GM12878 (cell line): ENCODE data around the gene MXD4. TPM values are rescaled to one million over a fixed set of nuclear protein-coding genes. Genes with fewer than 3 reads are reported as not detected.
A peak's percentile ranks its signal among the peaks of the same experiment; 100 is the strongest.

ENCODE experiments used
- ATAC-seq: fragments of 200-7000 bp; cut with Tn5 transposase; 3 replicates; pipeline ENCODE4 v1.9.1; 2020; ENCODE audit warnings: mild to moderate bottlenecking, moderate library complexity
- BruUV-seq: library from RNA; stranded (reverse); fragments of 400-500 nt; replicated peaks from 2 replicates; lab custom pipeline; 2021; lab: Mats Ljungman, UMichigan
- CTCF ChIA-PET: fragments of 300-600 bp; sonication (Branson Sonifier 250); formaldehyde crosslinking; extraction: SDS; loops from one replicate; lab custom pipeline; 2021; ENCODE audit warnings: inconsistent platforms; lab: Yijun Ruan, JAX
- POLR2A ChIA-PET: fragments of 350-600 bp; formaldehyde crosslinking; extraction: SDS; loops from one replicate; lab custom pipeline; 2021; ENCODE audit warnings: inconsistent platforms; lab: Charles Lee
- RAD21 ChIA-PET: fragments of 300-600 bp; sonication (Branson Sonifier 250); formaldehyde crosslinking; loops from one replicate; lab custom pipeline; 2023; ENCODE audit warnings: antibody characterized with exemption; ENCODE audit not compliant: unreplicated experiment; lab: Charles Lee
- SMC1A ChIA-PET: fragments of 300-600 bp; sonication (Branson Sonifier 250); formaldehyde crosslinking; loops from one replicate; lab custom pipeline; 2023; ENCODE audit not compliant: unreplicated experiment, uncharacterized antibody; lab: Charles Lee
- DNase-seq: peaks from one replicate; pipeline ENCODE4 v3.0.0-alpha.2; 2011; ENCODE audit warnings: low read depth, low spot score
- FAIRE-seq: peaks from 3 replicates; lab custom pipeline; 2011; peaks lifted over from hg19 to GRCh38; lab: Jason Lieb, UNC
- H2AFZ ChIP-seq: 2 replicates; pipeline ENCODE4 v1.6.0; 2011; ENCODE audit warnings: low read depth, low read length, control low read depth; ENCODE audit not compliant: control insufficient read depth
- H3K27ac ChIP-seq: 2 replicates; pipeline ENCODE4 v1.5.1; 2011; ENCODE audit warnings: control low read depth; ENCODE audit not compliant: control insufficient read depth, insufficient read depth
- H3K27me3 ChIP-seq, 2 experiments: replicated peaks in 1 of 2; 2 replicates each; pipeline versions ENCODE4 v1.6.0 to v1.6.1; 2011; ENCODE audit warnings: low read length in 1 of 2; ENCODE audit not compliant: control insufficient read depth in 2 of 2, insufficient read depth in 2 of 2
- H3K36me3 ChIP-seq, 2 experiments: 2 replicates each; pipeline ENCODE4 v1.5.1; 2011; ENCODE audit warnings: low read length in 1 of 2; ENCODE audit not compliant: control insufficient read depth in 2 of 2, insufficient read depth in 2 of 2
- H3K4me1 ChIP-seq: 2 replicates; pipeline ENCODE4 v1.6.1; 2011; ENCODE audit warnings: mild to moderate bottlenecking, low read length, moderate library complexity, mixed read lengths; ENCODE audit not compliant: control insufficient read depth, insufficient read depth
- H3K4me2 ChIP-seq: 2 replicates; pipeline ENCODE4 v1.6.0; 2011; ENCODE audit warnings: control low read depth; ENCODE audit not compliant: control insufficient read depth, insufficient read depth
- H3K4me3 ChIP-seq: fragments of 200-600 bp; sonication (generic); 2 replicates; pipeline ENCODE4 v1.5.1; 2016
- H3K79me2 ChIP-seq: 2 replicates; pipeline ENCODE4 v1.6.0; 2011; ENCODE audit warnings: low read length; ENCODE audit not compliant: control insufficient read depth, insufficient read depth
- H3K9ac ChIP-seq: 2 replicates; pipeline ENCODE4 v1.8.0; 2011; ENCODE audit warnings: low read length, control low read depth, mixed read lengths; ENCODE audit not compliant: control insufficient read depth, insufficient read depth
- H3K9me3 ChIP-seq: replicated peaks from 3 replicates; pipeline ENCODE4 v1.5.1; 2011; ENCODE audit warnings: mild to moderate bottlenecking, low read length; ENCODE audit not compliant: control insufficient read depth, insufficient read depth
- H4K20me1 ChIP-seq: 2 replicates; pipeline ENCODE4 v1.6.0; 2011; ENCODE audit not compliant: control insufficient read depth, insufficient read depth
- BHLHE40 ChIP-seq, 2 experiments: fragments of 450-650 bp in 1 of 2; IDR thresholded peaks; 2 replicates each; pipeline ENCODE4 v1.6.1; 2011 to 2017; ENCODE audit warnings: low read depth in 2 of 2, borderline replicate concordance in 1 of 2, improper control_type of control experiment in 1 of 2, low read length in 1 of 2, mild to moderate bottlenecking in 1 of 2
- DPF2 ChIP-seq: fragments of 450-650 bp; IDR thresholded peaks from 2 replicates; pipeline ENCODE4 v1.6.1; 2017; ENCODE audit warnings: mild to moderate bottlenecking
- FOXK2 ChIP-seq: fragments of 450-650 bp; IDR thresholded peaks from 2 replicates; pipeline ENCODE4 v1.6.1; 2017; ENCODE audit warnings: mild to moderate bottlenecking, moderate library complexity
- KDM1A ChIP-seq: fragments of 200-600 bp; sonication (generic); IDR thresholded peaks from 2 replicates; pipeline ENCODE4 v1.6.1; 2016; ENCODE audit warnings: borderline replicate concordance
- MEF2A ChIP-seq: IDR thresholded peaks from 2 replicates; pipeline ENCODE4 v1.6.1; 2011; ENCODE audit warnings: low read depth, mild to moderate bottlenecking, low read length, moderate library complexity; ENCODE audit not compliant: insufficient read depth
- NFIC ChIP-seq: IDR thresholded peaks from 2 replicates; pipeline ENCODE4 v1.6.1; 2012; ENCODE audit warnings: low read depth, mild to moderate bottlenecking, inconsistent platforms, low read length, moderate library complexity
- SRF ChIP-seq, 2 experiments: IDR thresholded peaks; 2 replicates each; pipeline ENCODE4 v1.6.1; 2011; ENCODE audit warnings: low read depth in 2 of 2, low read length in 2 of 2, mild to moderate bottlenecking in 1 of 2, moderate library complexity in 1 of 2
- TBL1XR1 ChIP-seq: IDR thresholded peaks from 2 replicates; pipeline ENCODE4 v1.6.1; 2012; ENCODE audit warnings: low read depth, low read length, improper control_type of control experiment
- WGBS: methylation state at CpG from one replicate; pipeline ENCODE4 v1.1.6; 2016; ENCODE audit warnings: low lambda C conversion rate; ENCODE audit not compliant: insufficient replicate concordance, insufficient coverage; ENCODE audit errors: missing lambda C conversion rate; 5-methylcytosine and 5-hydroxymethylcytosine counted together
- in situ Hi-C: fragments of 300-500 bp; cut with MboI; formaldehyde crosslinking; loops from 9 replicates; pipeline ENCODE4 v1.14.3; 2018; ENCODE audit warnings: mixed read lengths
- intact Hi-C: fragments of 100-400 bp; cut with micrococcal nuclease; formaldehyde crosslinking; loops from one replicate; pipeline ENCODE4 v1.14.2; 2022; ENCODE audit not compliant: unreplicated experiment
- polyA plus RNA-seq, 11 experiments: library from polyadenylated mRNA; depleted of rRNA in 4 of 11; unstranded in 6 of 11; stranded (reverse) in 5 of 11; fragments of >200 nt; fragmentation: Nextera tagmentation in 4 of 11; fragmentation: Illumina TruSeq in 1 of 11; extraction: Ambion mirVana in 4 of 11; extraction: Trizol in 1 of 11; gene quantifications; 1 replicate in 1 of 11; 2 replicates in 10 of 11; pipeline versions ENCODE4 v1.2.1 to v1.2.3, GENCODE V29; 2011 to 2016; ENCODE audit warnings: inconsistent platforms in 2 of 11, missing spikeins in 2 of 11, low read depth in 1 of 11
- total RNA-seq, 4 experiments: library from RNA; depleted of rRNA in 3 of 4; stranded (reverse); fragments of >200 nt in 3 of 4; fragmentation: Illumina TruSeq in 1 of 4; extraction: Trizol in 1 of 4; gene quantifications; 2 replicates each; pipeline versions ENCODE4 v1.2.1 to v1.2.3, GENCODE V29; 2013 to 2021
- TF ChIP-seq, protein P1 (sequence below): fragments of 450-650 bp; IDR thresholded peaks from 2 replicates; pipeline ENCODE4 v1.6.1; 2017; ENCODE audit warnings: mild to moderate bottlenecking, moderate library complexity
- TF ChIP-seq, protein P2 (sequence below): IDR thresholded peaks from 2 replicates; pipeline ENCODE4 v1.6.1; 2011; ENCODE audit warnings: mild to moderate bottlenecking, low read depth, low read length, moderate library complexity; ENCODE audit not compliant: insufficient replicate concordance

MXD4 gene
- total and polyA plus RNA-seq, 10 of the 15 experiments (the other 5 are each of a cell fraction or from before 2014, with no cell fraction given), result 0.21 to 25.6 (median 5.2) TPM

GRCh38 chr4:2289955-2290333, 28.0 kb upstream of the MXD4 start:
- no peak overlapping the region for H2AFZ ChIP-seq
- POLR2A ChIA-PET, result no interaction called here
- peaks cover 8% of the 10 kb centered on the region; the same call in 1 of the 2 replicates for H3K4me1 ChIP-seq
- H3K4me2 ChIP-seq, result no peak overlapping the region
- H3K27ac ChIP-seq, result no peak overlapping the region
- ATAC-seq, result no peak
- TF ChIP-seq MEF2A (no peak), BHLHE40 (IDR thresholded peaks at IDR 0.05; ENCODE audit: borderline replicate concordance in 1 of 2, low read depth in 2 of 2, low read length in 1 of 2) (peak in 1 of 2 experiments; percentile 64; a peak in 2 of 4 replicates)
- CTCF ChIA-PET, result interaction anchor here (1.4 kb wide), 1 partner anchor 104 kb away, joined by 4 read pairs; no protein-coding TSS in a partner anchor
- no peak overlapping the region for H3K9ac ChIP-seq
- RAD21 ChIA-PET, result interaction anchor here (1.4 kb wide), 1 partner anchor 8 kb away, joined by 4 read pairs; no protein-coding TSS in a partner anchor
- intact Hi-C loops, result no loop called here
- no peaks in the 10 kb centered on the region for H3K9me3 ChIP-seq
- H3K4me3 ChIP-seq, result no peak overlapping the region
- SMC1A ChIA-PET, result no interaction called here
- no peak for DNase-seq
- no peaks in the 10 kb centered on the region for H3K79me2 ChIP-seq
- no peak for FAIRE-seq
- no peaks in the 10 kb centered on the region for H3K36me3 ChIP-seq
- 16% methylated on average over 11 of the region's 11 CpGs for WGBS
- H4K20me1 ChIP-seq, result no peaks in the 10 kb centered on the region
- in situ Hi-C loops, result no loop called here
- H3K27me3 ChIP-seq, result peaks cover 0 to 1% of the 10 kb centered on the region in 2 experiments; a peak in 2 of 4 replicates
- no TSS peak for BruUV-seq

DNA sequence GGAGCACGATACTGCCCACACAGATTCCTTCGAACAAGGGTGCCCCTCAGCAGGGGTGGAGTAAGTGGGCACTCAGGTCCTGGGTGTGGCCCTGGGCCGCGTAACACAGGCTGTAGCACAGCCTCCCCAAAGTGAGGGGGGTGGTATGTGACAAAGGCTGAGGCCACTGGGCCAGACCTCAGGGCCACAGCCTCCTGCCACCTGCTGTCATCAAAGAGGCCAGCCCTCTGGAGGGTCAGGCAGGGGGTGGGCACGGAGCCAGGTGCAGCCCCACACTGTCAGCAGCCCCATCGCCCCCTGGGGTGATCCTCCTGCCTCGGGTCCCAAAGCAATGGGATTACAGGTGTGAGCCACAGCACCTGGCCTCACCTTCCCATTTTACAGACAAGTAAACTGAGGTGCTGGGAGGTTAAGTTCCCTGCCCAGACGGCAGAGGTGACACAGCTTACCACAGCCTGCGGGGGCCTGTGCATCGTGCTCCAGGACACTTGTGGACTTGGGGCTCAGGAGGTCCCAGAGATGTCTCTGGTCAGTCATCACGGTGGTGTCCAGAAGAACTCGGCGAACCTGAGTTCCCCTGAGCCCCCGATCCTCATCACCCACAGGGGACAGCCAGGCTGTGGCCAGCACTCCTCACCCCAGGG, 27.5 kb upstream of the MXD4 start:
- H3K4me1 ChIP-seq, result peaks cover 8% of the 10 kb centered on the region; the same call in 1 of the 2 replicates
- ATAC-seq (no peak), FAIRE-seq (no peak), DNase-seq (no peak)
- intact Hi-C loops, result no loop called here
- H3K9me3 ChIP-seq, result no peaks in the 10 kb centered on the region
- WGBS, result 55% methylated on average over 14 of the region's 14 CpGs
- no peaks in the 10 kb centered on the region for H3K79me2 ChIP-seq
- no peak overlapping the region for H3K27ac ChIP-seq
- ChIA-PET RAD21 (interaction anchor here (0.6 kb wide), 1 partner anchor 48 kb away, joined by 3 read pairs; the partner anchor contains the start of genes HAUS3 and POLN), SMC1A (no interaction called here), POLR2A (no interaction called here), CTCF (no interaction called here)
- BruUV-seq, result no TSS peak
- in situ Hi-C loops, result no loop called here
- H3K4me3 ChIP-seq, result no peak overlapping the region
- H3K27me3 ChIP-seq, result peaks cover 0 to 1% of the 10 kb centered on the region in 2 experiments; a peak in 2 of 4 replicates
- no peaks in the 10 kb centered on the region for H3K36me3 ChIP-seq
- no peak overlapping the region for H3K4me2 ChIP-seq
- no peak overlapping the region for H2AFZ ChIP-seq
- H4K20me1 ChIP-seq, result no peaks in the 10 kb centered on the region
- H3K9ac ChIP-seq, result no peak overlapping the region
- TF ChIP-seq SRF (IDR thresholded peaks at IDR 0.05; ENCODE audit: low read depth in 2 of 2, low read length in 2 of 2) (no peak), TBL1XR1 (no peak), KDM1A (no peak), FOXK2 (no peak), DPF2 (no peak), NFIC (no peak)
- TF ChIP-seq, protein P1, sequence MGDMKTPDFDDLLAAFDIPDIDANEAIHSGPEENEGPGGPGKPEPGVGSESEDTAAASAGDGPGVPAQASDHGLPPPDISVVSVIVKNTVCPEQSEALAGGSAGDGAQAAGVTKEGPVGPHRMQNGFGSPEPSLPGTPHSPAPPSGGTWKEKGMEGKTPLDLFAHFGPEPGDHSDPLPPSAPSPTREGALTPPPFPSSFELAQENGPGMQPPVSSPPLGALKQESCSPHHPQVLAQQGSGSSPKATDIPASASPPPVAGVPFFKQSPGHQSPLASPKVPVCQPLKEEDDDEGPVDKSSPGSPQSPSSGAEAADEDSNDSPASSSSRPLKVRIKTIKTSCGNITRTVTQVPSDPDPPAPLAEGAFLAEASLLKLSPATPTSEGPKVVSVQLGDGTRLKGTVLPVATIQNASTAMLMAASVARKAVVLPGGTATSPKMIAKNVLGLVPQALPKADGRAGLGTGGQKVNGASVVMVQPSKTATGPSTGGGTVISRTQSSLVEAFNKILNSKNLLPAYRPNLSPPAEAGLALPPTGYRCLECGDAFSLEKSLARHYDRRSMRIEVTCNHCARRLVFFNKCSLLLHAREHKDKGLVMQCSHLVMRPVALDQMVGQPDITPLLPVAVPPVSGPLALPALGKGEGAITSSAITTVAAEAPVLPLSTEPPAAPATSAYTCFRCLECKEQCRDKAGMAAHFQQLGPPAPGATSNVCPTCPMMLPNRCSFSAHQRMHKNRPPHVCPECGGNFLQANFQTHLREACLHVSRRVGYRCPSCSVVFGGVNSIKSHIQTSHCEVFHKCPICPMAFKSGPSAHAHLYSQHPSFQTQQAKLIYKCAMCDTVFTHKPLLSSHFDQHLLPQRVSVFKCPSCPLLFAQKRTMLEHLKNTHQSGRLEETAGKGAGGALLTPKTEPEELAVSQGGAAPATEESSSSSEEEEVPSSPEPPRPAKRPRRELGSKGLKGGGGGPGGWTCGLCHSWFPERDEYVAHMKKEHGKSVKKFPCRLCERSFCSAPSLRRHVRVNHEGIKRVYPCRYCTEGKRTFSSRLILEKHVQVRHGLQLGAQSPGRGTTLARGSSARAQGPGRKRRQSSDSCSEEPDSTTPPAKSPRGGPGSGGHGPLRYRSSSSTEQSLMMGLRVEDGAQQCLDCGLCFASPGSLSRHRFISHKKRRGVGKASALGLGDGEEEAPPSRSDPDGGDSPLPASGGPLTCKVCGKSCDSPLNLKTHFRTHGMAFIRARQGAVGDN, result no peak
- TF ChIP-seq, protein P2, sequence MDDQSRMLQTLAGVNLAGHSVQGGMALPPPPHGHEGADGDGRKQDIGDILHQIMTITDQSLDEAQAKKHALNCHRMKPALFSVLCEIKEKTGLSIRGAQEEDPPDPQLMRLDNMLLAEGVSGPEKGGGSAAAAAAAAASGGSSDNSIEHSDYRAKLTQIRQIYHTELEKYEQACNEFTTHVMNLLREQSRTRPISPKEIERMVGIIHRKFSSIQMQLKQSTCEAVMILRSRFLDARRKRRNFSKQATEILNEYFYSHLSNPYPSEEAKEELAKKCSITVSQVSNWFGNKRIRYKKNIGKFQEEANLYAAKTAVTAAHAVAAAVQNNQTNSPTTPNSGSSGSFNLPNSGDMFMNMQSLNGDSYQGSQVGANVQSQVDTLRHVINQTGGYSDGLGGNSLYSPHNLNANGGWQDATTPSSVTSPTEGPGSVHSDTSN, result no peak
